Activated CD4-positive, CD25-positive, alpha-beta regulatory T cell treated with anti-CD3 and anti-CD28 coated beads, Interleukin-2, amount 50 U/mL, for 16 hours (primary cell): ENCODE data around the gene MPV17L2.

ENCODE experiments used
- DNase-seq: peaks from one replicate; pipeline ENCODE4 v3.0.0-alpha.2; 2020; ENCODE audit warnings: low read depth, low spot score

The MPV17L2 gene

GRCh38 chr19:18234194-18234593 is 41.2 kb downstream of the MPV17L2 start:
- no peak for DNase-seq

GRCh38 chr19:18239303-18239702 is 46.3 kb downstream of the MPV17L2 start:
- no peak for DNase-seq

GRCh38 chr19:18245297-18245696 is 52.3 kb downstream of the MPV17L2 start:
- DNase-seq, result no peak
